HCT116 (cell line): Measurements from ENCODE around the gene DPYD. TPM values are rescaled to one million over a fixed set of nuclear protein-coding genes. Genes with fewer than 3 reads are reported as not detected.

ENCODE experiments used
- ATAC-seq: fragments of 200-7000 bp; cut with Tn5 transposase; 2 replicates; pipeline ENCODE4 v1.9.1; 2020; ENCODE audit warnings: mild to moderate bottlenecking, moderate library complexity
- BruUV-seq: library from RNA; stranded (reverse); fragments of 400-500 nt; replicated peaks from 2 replicates; lab custom pipeline; 2021; lab: Mats Ljungman, UMichigan
- CTCF ChIA-PET: fragments of 300-600 bp; sonication (Branson Sonifier 250); formaldehyde crosslinking; loops from one replicate; lab custom pipeline; 2021; ENCODE audit warnings: antibody characterized with exemption; lab: Charles Lee
- POLR2A ChIA-PET: fragments of 300-600, 350-600 bp; sonication (Branson Sonifier 250); formaldehyde crosslinking; loops from one replicate; lab custom pipeline; 2021; ENCODE audit warnings: antibody characterized with exemption; lab: Charles Lee
- RAD21 ChIA-PET, 2 experiments: fragments of 300-600 bp; sonication (Branson Sonifier 250); formaldehyde crosslinking; loops; one replicate each; lab custom pipeline; 2023; ENCODE audit warnings: low total read pairs in 2 of 2; ENCODE audit not compliant: uncharacterized antibody in 2 of 2, unreplicated experiment in 2 of 2, low non-redundant PET in 1 of 2; lab: Charles Lee
- DNase-seq: peaks from one replicate; pipeline ENCODE4 v3.0.0-alpha.2; 2010; ENCODE audit warnings: low read depth, low spot score
- H2AFZ ChIP-seq: fragments of 200-600 bp; shearing (Covaris generic), sonication (generic); 2 replicates; pipeline ENCODE4 v1.6.1; 2017; ENCODE audit warnings: low read depth, mixed run types, mixed read lengths, antibody characterized with exemption, low read length; ENCODE audit not compliant: poor library complexity, severe bottlenecking
- H3K27ac ChIP-seq: 2 replicates; pipeline ENCODE4 v1.5.1; 2012; ENCODE audit warnings: low read depth, low read length
- H3K27me3 ChIP-seq: fragments of 200-600 bp; sonication (generic); 2 replicates; pipeline ENCODE4 v1.6.1; 2016; ENCODE audit warnings: mixed run types, low read length, mixed read lengths; ENCODE audit not compliant: insufficient read depth
- H3K36me3 ChIP-seq, 2 experiments: fragments of 200-500 bp in 1 of 2; fragments of 200-600 bp in 1 of 2; sonication (Bioruptor generic) in 1 of 2; sonication (generic) in 1 of 2; 2 replicates each; pipeline versions ENCODE4 v1.5.1 to v1.6.1; 2014 to 2016; ENCODE audit warnings: low read length in 2 of 2, inconsistent platforms in 1 of 2, mixed read lengths in 1 of 2, mixed run types in 1 of 2; ENCODE audit not compliant: insufficient read depth in 2 of 2, control insufficient read depth in 1 of 2
- H3K4me1 ChIP-seq, 2 experiments: fragments of 200-600 bp in 1 of 2; sonication (generic) in 1 of 2; 2 replicates each; pipeline versions ENCODE4 v1.5.1 to v1.6.1; 2012 to 2017; ENCODE audit warnings: low read length in 2 of 2, inconsistent platforms in 1 of 2, mild to moderate bottlenecking in 1 of 2, mixed read lengths in 1 of 2, mixed run types in 1 of 2, moderate library complexity in 1 of 2; ENCODE audit not compliant: insufficient read depth in 2 of 2, control insufficient read depth in 1 of 2
- H3K4me2 ChIP-seq: fragments of 200-600 bp; sonication (generic); 2 replicates; pipeline ENCODE4 v1.6.1; 2017; ENCODE audit warnings: mixed run types, low read length, mixed read lengths
- H3K4me3 ChIP-seq, 2 experiments: fragments of 200-600 bp in 1 of 2; sonication (generic) in 1 of 2; replicated peaks in 1 of 2; 2 replicates each; pipeline ENCODE4 v1.5.1; 2011 to 2016; ENCODE audit warnings: low read length in 2 of 2, control low read depth in 1 of 2, low read depth in 1 of 2, mild to moderate bottlenecking in 1 of 2, mixed read lengths in 1 of 2, mixed run types in 1 of 2
- H3K79me2 ChIP-seq: fragments of 200-600 bp; sonication (generic); 2 replicates; pipeline ENCODE4 v1.6.1; 2017; ENCODE audit warnings: mild to moderate bottlenecking, mixed run types, low read length, moderate library complexity, mixed read lengths; ENCODE audit not compliant: insufficient read depth
- H3K9ac ChIP-seq: fragments of 200-600 bp; sonication (generic); 2 replicates; pipeline ENCODE4 v1.6.1; 2016; ENCODE audit warnings: low read length, mixed read lengths
- H3K9me2 ChIP-seq: fragments of 200-600 bp; sonication (generic), shearing (Covaris generic); 2 replicates; pipeline ENCODE4 v1.6.1; 2017; ENCODE audit warnings: mixed run types, mild to moderate bottlenecking, moderate library complexity; ENCODE audit not compliant: insufficient read depth
- H3K9me3 ChIP-seq, 2 experiments: fragments of 200-500 bp in 1 of 2; fragments of 200-600 bp in 1 of 2; sonication (Bioruptor generic) in 1 of 2; sonication (generic) in 1 of 2; 2 replicates each; pipeline ENCODE4 v1.6.1; 2014 to 2017; ENCODE audit warnings: low read length in 2 of 2, mixed read lengths in 2 of 2, inconsistent platforms in 1 of 2, low read depth in 1 of 2, mild to moderate bottlenecking in 1 of 2, mixed run types in 1 of 2, moderate library complexity in 1 of 2; ENCODE audit not compliant: control insufficient read depth in 1 of 2, insufficient read depth in 1 of 2
- H4K20me1 ChIP-seq: fragments of 200-600 bp; sonication (generic), shearing (Covaris generic); 2 replicates; pipeline ENCODE4 v1.6.1; 2017; ENCODE audit warnings: mixed run types, mild to moderate bottlenecking, moderate library complexity; ENCODE audit not compliant: insufficient read depth
- CEBPB ChIP-seq: IDR thresholded peaks from 2 replicates; pipeline ENCODE4 v1.6.1; 2012; ENCODE audit warnings: low read depth
- CTCF ChIP-seq, 3 experiments: fragments of 200-600 bp in 1 of 3; sonication (generic) in 1 of 3; IDR thresholded peaks in 2 of 3; conservative IDR thresholded peaks in 1 of 3; 2 replicates each; pipeline ENCODE4 v1.5.1; 2012 to 2017; ENCODE audit warnings: low read depth in 2 of 3, low read length in 2 of 3, antibody characterized with exemption in 1 of 3, borderline replicate concordance in 1 of 3, control low read depth in 1 of 3, mild to moderate bottlenecking in 1 of 3, mixed read lengths in 1 of 3, mixed run types in 1 of 3, moderate library complexity in 1 of 3; ENCODE audit not compliant: insufficient read depth in 1 of 3
- EGR1 ChIP-seq: IDR thresholded peaks from 2 replicates; pipeline ENCODE4 v1.6.1; 2012; ENCODE audit warnings: low read depth
- POLR2A ChIP-seq: IDR thresholded peaks from 2 replicates; pipeline ENCODE4 v1.7.0; 2011; ENCODE audit warnings: borderline replicate concordance; ENCODE audit not compliant: insufficient read depth, insufficient read length; ENCODE audit errors: extremely low read depth
- POLR2AphosphoS5 ChIP-seq: IDR thresholded peaks from 2 replicates; pipeline ENCODE4 v1.6.1; 2011; ENCODE audit warnings: mild to moderate bottlenecking, low read depth, low read length, moderate library complexity
- TCF7L2 ChIP-seq: IDR thresholded peaks from 2 replicates; pipeline ENCODE4 v1.7.0; 2011; ENCODE audit warnings: borderline replicate concordance, inconsistent platforms; ENCODE audit not compliant: insufficient read depth, insufficient read length; ENCODE audit errors: extremely low read depth
- intact Hi-C: fragments of 100-400 bp; cut with micrococcal nuclease; formaldehyde crosslinking; loops from 2 replicates; pipeline ENCODE4 v1.10.0; 2022
- total RNA-seq: library from RNA; stranded (reverse); gene quantifications from one replicate; pipeline ENCODE4 v1.2.1, GENCODE V29; 2021; ENCODE audit not compliant: unreplicated experiment

Gene DPYD
- total RNA-seq, 1 experiment from 2014 or later, result 1.7 TPM

DNA sequence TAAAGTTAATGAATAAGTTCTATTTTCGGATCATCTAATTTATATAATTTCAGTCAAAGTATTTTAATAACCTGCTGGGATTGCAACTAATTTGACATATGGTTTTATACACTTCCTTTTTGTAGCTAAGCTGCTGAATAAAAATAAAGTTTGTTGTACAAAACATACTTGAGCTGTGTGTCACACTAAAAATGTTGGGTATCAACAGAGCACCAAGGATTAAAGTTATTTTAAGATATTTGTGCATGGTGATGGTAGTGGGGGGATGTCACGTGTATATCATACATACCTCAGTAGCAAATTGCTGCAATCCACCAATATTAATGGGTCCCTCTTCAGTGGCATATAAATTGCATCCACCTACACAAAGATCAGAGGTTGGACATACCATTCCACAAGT lies 199.6 kb downstream of the DPYD start:
- no peaks in the 10 kb centered on the region for H3K79me2 ChIP-seq
- intact Hi-C loops, result no loop called here
- no peak for ATAC-seq
- H3K9me3 ChIP-seq, result no peaks in the 10 kb centered on the region
- DNase-seq, result no peak
- no peaks in the 10 kb centered on the region for H3K27me3 ChIP-seq
- H4K20me1 ChIP-seq, result no peaks in the 10 kb centered on the region
- no peaks in the 10 kb centered on the region for H3K4me1 ChIP-seq
- H3K36me3 ChIP-seq, result no peaks in the 10 kb centered on the region
- ChIA-PET RAD21 (no interaction called here), POLR2A (no interaction called here), CTCF (no interaction called here)
- H3K9ac ChIP-seq, result no peak overlapping the region
- TF ChIP-seq TCF7L2 (no peak), CTCF (IDR thresholded peaks at IDR 0.05 in 2 of 3, conservative IDR thresholded peaks at IDR 0.05 in 1 of 3; ENCODE audit: borderline replicate concordance in 1 of 3, insufficient read depth in 1 of 3, low read depth in 2 of 3, low read length in 2 of 3) (no peak), POLR2AphosphoS5 (no peak), EGR1 (no peak)
- H2AFZ ChIP-seq, result no peak overlapping the region
- H3K4me3 ChIP-seq, result no peak overlapping the region
- no peak overlapping the region for H3K27ac ChIP-seq
- H3K9me2 ChIP-seq, result no peaks in the 10 kb centered on the region
- no peak overlapping the region for H3K4me2 ChIP-seq
- BruUV-seq, result no TSS peak

GRCh38 chr1:97712980-97713379 lies 207.9 kb downstream of the DPYD start:
- H3K9ac ChIP-seq, result no peak overlapping the region
- no peaks in the 10 kb centered on the region for H3K9me2 ChIP-seq
- H3K27me3 ChIP-seq, result no peaks in the 10 kb centered on the region
- DNase-seq, result no peak
- no peak overlapping the region for H3K27ac ChIP-seq
- no peaks in the 10 kb centered on the region for H3K79me2 ChIP-seq
- ChIA-PET POLR2A (no interaction called here), RAD21 (no interaction called here), CTCF (no interaction called here)
- no peak for ATAC-seq
- intact Hi-C loops, result no loop called here
- H3K9me3 ChIP-seq, result no peaks in the 10 kb centered on the region
- H3K4me1 ChIP-seq, result no peaks in the 10 kb centered on the region
- no peak overlapping the region for H3K4me3 ChIP-seq
- no peak for TF ChIP-seq POLR2AphosphoS5
- no peak for TF ChIP-seq EGR1
- no peak for TF ChIP-seq POLR2A
- no peak for TF ChIP-seq CEBPB
- BruUV-seq, result no TSS peak
- H2AFZ ChIP-seq, result no peak overlapping the region
- H3K36me3 ChIP-seq, result no peaks in the 10 kb centered on the region
- H3K4me2 ChIP-seq, result no peak overlapping the region
- H4K20me1 ChIP-seq, result no peaks in the 10 kb centered on the region
